NCI-H1694 treated with DMSO at 0.1 percent for 48 hours (cell line): Measurements from ENCODE around the gene CDH3.

ENCODE experiments used
- DNase-seq: peaks from one replicate; lab custom pipeline; 2025; lab: John Stamatoyannopoulos, UW

Gene CDH3

DNA sequence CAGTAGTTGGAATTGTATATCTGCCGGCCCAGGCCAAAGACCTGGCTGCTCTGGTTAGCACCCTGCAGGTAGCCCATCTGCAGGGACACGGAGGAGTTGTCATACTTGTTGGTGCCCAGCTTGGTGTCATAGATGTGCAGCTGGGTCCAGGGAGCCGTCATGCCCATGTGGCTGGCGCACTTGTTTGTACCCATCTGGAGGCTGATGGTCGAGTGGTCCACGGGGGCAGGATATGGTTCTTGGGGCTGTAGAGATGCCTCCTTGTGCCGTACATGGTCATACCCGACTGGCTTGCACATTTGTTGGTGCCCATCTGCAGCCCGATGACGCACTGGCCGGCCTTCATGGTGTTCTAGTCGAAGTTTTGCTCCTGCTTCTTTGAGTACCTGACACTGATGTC lies 6.0 kb downstream of the CDH3 start:
- DNase-seq: no peak

DNA sequence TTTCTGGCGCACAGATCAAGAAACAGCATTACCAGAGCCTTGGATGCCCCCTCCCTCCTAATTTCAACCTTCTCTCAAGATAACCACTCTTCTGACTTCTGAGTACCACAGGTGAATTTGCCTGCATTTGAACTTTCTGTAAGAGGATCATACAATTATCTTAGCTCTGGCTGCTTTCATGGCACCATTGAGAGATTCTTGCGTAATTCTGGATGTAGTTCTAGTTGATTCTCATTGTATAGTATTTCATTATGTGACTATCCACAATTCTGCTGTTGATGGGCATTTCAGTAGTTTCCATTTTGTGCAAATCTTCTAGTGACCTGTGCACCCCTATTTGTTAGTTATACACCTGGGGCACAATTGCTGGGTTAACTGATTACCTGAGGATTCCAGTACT lies 7.5 kb downstream of the CDH3 start:
- DNase-seq: no peak

DNA sequence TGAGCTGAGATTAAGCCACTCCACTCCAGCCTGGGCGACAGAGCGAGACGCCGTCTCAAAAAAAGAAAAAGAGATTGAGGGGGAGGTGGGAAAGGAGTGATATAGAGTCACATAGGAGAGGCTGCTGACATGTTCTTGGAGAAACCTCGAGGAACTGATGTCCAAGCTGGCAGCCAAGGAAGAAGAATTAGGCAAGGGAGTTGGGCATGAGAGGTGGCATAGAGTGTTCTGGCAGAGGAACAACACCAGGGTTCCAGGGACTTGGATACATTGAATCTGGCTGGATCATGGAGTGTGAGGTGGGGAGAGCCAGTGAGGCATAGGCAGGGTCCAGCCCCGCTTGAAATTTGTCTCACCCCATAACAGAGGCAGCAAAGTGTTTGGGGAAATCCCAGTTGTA lies 10.7 kb downstream of the CDH3 start:
- DNase-seq: no peak

DNA sequence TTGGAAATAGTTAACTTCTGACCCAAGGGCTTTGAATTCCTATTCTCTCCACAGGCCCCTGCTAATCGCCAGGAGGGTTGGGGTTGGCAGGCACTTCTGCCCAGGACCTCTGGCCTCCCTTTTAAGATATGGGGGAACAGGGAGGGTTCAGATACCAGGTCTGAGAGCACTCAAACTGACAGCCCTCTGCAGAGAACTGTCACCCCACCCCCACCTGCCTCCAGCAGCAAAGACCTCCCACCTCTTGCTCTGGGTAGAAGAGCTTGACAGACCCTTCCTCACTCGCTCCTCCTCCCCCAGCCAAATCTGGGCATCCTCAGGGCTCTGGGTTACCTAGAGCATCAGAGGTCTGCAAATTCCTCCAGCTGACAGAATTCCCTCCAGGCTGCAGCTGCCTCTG lies 11.6 kb downstream of the CDH3 start:
- no peak for DNase-seq

DNA sequence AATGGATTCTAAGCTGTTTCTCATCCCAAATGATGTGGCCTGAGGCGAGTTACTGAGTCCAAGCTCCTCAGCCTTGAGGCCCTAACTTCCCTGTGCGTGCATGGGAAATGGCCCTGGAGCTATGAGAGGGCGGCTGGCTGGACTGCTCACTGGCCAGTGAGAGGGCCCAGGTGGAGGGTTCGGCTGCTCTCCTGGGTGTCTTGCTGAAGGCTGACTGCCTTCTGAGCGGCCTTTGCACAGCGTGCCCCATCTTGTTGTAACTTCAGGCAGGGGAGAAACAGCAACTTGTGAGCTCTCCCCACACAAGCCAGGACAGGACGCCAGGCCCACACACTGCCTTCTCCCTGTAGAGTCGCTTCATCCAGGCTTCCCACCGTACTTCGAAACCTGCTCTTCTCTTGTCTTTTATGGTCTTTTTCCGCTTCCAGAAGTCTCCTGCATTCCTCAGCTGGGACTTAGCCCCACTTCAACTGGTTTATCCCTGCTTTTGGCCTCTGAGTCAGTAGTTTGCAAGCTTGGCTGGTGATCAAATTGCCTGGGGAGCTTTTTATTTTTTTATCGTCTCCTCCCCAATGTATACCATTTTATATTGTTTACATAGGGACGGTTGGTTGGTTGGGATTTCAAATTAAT lies 13.3 kb downstream of the CDH3 start:
- DNase-seq: no peak

DNA sequence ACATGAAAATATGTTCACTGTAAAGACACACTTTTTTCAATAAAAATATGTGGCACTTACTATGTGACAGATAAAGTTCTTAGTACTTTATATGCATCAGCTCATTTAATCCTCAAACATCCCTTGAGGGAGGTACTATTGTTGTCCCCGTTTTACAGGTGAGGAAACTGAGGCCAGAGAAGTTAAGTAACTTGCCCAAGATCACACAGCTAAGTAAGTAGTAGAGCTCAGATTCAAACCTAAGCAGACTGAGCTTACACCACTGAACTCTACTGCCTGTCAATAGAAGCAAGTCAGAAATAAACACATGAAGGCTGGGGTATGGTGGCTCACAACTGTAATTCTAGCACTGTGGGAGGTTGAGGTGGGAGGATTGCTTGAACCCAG lies 13.9 kb downstream of the CDH3 start:
- no peak for DNase-seq

DNA sequence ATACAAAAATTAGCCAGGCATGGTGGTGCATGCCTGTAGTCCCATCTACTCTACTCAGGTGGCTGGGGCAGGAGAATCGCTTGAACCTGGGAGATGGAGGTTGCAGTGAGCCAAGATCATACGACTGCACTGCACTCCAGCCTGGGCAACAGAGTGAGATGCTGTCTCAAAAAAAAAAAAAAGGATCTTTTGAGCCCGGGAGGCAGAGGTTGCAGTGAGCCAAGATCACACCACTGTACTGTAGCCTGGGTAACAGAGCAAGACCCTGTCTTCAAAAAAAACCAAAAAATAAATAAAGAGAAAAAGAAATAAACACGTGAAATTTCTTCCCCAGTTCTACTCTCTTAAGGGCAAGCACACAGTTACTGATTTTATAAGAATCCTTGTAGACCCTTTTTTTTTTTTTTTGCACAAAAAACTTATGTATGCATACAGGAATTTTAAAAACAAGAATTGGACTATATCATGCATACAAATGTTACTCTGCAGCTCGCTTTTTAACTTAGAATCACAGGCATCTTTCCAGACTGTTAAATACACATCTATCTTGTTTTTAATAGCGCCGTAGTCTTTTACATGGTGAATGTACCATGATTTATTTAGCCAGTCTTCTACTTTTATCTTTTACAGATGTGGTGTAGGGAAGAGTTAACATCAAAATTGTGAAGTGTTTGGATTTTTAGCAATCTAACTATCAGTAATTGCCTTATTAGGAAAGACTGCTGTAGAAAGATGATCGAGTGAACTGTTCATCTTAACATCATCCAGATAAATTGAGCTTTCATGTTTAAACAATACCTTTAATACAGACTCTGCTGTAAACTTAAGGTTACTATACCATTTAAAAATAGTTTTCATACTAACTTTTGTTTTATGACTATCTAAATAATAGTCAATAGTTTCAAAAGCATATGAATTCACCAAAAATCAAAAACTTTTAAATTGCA lies 14.6 kb downstream of the CDH3 start:
- no peak for DNase-seq

DNA sequence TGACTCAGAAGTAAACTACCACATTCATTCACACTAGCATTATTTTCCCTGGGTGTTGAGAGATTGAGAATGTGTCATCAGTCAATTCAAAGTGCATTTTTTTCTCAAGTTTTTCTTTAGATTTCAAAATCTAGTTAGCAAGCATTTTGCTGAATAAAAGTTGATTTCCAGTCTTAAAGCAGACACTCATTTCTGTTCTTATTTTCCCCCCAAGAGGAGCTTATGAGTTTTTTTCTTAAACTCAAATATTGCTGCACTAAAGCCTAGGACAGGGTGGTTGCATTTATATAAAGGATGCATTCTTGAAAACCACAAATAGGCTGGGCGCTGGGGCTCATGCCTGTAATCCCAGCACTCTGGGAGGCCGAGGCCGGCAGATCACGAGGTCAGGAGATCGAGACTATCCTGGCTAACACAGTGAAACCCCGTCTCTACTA lies 15.3 kb downstream of the CDH3 start:
- no peak for DNase-seq

DNA sequence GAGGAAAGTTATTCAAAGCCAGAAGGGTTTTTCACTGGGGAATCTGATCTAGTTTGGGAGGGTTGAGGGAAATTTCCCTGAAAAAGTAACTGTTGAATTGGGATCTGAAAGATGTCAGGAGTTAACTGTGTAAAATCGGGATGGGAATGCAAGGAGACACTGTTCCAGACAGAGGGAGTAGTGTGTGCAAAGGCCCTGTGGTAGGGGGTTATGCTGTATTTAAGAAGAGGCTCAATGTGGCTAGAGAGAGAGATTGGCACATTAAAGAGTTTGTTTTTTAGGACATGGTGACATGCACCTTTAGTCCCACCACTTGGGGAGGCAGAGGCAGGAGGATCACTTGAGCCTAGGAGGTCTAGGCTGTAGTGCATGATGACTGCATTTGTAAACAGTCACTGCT lies 16.9 kb downstream of the CDH3 start:
- no peak for DNase-seq

DNA sequence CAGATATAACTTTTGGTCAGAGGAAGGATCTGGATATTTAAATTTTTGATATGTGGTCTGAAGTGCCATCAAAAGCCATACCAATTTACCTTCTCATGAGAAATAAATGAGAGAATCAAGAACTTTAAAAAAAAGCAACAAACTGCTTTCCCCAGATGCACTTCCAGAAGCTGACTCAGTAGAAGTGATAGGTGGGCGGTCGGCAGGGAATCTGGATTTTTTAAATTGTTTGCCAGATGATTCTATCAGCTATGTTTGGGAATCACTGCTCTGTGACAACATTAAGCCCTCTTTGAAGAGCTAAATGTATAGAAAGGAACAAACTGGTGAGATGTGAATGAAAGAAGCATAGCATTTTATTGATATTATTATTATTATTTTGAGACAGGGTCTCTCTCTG lies 19.2 kb downstream of the CDH3 start:
- no peak for DNase-seq

DNA sequence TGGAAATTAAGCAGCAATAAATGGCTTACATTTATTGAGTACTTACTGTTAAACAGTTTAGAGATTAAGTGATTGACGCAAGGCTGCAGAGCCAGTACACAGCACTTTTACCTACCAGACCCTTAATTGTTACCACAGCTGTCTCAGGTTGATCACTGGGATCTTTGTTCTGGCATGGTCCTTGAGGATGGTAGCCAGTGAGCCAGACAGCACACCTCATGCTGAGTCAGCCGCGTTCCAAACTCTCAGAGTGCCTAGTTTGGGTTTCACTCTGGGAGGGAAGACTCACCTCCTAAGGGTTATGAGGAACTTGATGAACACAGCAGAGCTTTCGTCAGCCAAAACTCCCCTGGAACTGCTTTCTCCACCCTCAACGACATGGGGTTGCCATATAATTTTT lies 20.4 kb downstream of the CDH3 start:
- no peak for DNase-seq

DNA sequence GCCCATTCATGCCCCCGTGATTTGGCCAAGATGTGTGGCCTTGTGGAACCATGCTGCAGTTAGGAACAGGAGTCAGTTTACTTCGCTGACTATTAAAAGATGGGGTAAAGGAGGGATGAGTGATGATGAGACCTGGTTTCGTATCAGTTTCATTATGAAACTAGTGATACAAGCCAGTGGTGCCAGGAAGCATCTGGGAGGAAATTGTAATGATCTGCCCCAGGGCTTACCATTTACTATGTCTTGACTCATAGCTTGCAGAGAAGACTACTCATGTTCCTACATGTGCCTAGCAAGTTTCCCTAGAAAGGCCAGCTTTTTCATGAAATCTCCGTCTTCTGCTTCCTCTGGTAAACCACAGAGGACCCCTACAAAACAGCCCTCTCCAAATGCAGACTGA lies 23.2 kb downstream of the CDH3 start:
- no peak for DNase-seq

DNA sequence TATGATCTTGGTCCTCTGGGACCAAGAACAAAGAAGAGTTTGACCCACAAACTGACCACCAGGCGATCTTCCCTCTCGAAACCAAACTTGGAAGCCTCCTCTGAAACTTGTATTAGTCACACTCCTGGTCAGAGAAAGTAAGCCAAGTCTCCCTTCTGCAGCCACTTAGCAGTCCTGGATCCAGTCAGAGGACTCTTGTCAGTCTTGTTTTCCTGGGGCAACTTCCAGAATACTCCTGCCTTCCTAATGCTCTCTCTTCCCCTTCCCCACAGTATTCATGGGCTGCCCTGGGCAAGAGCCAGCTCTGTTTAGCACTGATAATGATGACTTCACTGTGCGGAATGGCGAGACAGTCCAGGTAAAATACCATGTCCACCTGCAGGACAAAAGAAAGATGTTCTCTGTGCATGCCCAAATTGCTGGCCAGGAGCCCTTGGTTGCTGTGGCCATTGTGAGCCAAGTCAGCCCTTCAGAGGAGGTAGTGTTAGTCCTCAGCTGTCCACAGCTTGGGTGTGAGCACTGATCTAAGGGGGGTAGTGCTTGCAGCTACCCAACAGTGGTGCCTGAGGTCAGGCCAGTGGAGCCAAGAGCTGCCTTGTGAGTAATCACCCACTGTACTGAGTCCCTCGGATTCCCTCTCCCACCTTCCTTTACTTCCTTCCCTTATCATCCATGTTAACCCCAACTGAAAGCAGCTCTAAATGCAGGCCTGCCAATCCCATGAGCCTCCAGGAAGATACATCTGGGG lies 31.2 kb downstream of the CDH3 start:
- no peak for DNase-seq

DNA sequence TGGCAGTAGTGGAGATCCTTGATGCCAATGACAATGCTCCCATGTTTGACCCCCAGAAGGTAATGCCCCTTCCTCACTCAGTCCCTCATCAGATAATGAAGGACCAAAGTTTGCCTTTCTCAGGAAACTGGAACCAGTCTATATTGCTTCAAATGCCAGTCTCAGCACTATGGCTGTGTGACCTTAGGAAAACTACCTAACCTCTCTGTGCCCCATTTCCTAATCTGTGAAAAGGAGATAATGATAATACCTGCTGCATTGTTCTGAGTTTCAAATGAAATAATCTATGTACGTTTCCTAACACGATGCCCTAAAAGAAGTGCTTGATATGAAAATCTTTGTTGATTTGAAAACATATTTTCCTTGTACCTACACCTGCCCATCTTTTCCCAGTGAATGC lies 35.9 kb downstream of the CDH3 start:
- DNase-seq: no peak

DNA sequence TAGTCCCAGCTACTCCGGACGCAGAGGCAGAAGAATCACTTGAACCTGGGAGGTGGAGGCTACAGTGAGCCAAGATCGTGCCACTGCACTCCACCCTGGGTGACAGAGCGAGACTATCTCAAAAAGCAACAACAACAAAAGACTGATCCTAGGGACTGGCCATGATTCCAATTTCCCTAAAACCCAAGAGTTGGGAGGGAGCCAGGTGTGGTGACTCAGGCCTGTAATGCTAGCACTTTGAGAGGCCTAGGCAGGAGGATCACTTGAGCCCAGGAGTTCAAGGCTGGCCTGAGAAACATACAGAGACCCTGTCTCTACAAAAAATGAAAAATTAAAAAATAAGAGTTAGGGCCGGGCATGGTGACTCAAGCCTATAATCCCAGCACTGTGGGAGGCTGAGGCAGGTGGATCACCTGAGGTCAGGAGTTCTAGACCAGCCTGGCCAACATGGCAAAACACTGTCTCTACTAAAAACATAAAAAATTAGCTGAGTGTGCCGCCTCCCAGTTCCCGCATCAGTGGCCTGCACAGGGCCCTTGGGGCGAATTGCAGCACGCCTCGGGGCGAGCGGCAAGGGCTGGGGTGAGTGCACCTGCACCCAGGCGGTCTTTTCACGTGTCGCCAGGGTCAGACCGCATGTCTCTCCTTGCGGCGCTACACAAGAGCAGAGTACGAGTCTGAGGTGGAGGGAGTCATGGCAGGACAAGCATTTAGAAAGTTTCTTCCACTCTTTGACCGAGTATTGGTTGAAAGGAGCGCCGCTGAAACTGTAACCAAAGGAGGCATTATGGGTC lies 40.8 kb downstream of the CDH3 start:
- no peak for DNase-seq

DNA sequence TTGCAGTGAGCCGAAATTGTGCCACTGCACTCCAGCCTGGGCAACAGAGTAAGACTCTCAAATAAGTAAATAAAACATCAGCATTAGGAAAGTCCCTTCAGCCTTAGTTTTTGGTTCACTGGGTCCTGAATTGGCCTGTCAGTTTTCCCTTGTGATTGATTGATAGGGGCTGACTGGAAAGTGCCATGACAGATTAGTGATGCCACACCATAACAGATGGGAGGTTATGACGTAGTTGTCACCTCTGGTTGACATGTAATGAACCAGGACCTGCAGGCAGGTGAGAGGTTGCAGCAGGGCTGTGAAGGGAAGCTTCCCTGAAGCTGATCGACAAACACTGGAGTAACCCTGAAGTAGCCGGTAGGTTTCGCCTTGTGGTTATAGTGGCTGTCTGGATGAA lies 41.8 kb downstream of the CDH3 start:
- DNase-seq: no peak

DNA sequence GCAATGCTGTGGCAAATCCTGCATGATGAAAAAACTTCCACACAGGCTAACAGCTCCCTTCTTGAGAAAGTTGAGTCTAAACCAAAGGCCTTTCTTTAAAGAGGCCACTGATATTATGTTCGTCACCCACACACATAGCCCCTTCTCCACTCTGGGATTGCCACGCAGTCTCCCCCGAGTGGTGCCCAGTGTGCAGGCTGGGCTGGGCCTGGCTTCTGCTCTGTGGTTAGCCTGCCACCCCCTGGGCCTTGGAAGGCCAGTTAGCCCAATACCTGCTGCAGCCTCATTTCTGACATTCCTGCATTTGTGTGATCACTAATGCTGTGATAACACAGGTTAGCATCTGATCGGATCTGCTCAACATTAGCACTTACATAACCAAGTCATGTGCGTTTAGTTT lies 44.8 kb downstream of the CDH3 start:
- no peak for DNase-seq

DNA sequence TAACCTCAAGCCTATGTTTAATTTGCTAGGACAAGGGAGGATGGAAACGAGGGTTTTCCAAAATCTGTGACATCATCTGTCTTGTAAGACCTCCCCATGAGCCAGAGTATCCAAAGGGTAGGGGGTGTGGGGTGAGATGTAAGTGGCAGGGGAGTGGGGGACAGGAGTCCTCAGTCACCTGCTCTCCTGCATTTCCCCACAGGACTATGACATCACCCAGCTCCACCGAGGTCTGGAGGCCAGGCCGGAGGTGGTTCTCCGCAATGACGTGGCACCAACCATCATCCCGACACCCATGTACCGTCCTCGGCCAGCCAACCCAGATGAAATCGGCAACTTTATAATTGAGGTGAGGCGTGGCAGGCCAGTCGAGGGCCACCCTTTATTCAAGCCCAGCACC lies 50.5 kb downstream of the CDH3 start:
- no peak for DNase-seq

DNA sequence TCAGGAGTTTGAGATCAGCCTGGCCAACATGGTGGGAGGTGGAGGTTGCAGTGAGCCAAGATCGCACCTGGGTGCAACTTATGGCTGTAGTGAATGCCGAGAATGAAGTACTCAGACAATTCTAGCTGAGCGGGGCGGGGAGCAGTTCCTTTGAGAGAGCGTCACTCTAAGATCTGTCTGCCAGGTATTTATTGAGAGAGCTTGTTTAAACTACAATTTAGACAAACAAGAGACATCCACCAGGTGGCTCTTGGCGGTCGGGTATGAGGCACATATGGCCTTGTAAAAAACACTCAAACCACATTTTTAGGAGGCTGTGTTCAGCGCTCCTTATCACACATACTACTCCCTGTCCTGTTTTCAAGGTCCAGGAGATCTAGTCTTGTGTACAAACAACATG lies 51.4 kb downstream of the CDH3 start:
- DNase-seq: no peak

DNA sequence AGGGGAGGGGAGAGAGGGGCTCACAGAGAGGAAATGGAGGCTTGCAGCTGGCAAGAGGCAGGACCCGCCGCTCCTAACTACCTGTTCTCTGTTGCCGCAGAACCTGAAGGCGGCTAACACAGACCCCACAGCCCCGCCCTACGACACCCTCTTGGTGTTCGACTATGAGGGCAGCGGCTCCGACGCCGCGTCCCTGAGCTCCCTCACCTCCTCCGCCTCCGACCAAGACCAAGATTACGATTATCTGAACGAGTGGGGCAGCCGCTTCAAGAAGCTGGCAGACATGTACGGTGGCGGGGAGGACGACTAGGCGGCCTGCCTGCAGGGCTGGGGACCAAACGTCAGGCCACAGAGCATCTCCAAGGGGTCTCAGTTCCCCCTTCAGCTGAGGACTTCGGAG lies 53.0 kb downstream of the CDH3 start:
- no peak for DNase-seq

DNA sequence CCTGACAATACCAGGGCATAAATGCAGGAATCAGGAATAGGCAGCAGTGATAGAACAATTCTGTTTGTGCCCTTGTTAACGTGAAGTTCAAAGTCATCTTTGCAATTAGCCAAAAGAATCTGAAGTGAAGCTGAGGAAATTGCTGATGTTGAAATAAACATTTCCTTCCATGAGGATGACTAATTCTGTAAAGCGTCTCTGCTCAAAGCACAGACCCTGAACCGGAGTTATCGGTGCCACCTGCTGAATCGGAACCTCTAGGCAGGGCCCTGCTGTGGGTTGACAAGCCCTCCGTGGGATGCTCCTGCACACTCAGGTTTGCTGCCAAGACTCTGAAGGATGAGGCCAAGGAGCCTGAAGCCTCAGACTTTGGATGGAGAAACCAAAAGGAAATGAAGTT lies 55.0 kb downstream of the CDH3 start:
- DNase-seq: no peak

DNA sequence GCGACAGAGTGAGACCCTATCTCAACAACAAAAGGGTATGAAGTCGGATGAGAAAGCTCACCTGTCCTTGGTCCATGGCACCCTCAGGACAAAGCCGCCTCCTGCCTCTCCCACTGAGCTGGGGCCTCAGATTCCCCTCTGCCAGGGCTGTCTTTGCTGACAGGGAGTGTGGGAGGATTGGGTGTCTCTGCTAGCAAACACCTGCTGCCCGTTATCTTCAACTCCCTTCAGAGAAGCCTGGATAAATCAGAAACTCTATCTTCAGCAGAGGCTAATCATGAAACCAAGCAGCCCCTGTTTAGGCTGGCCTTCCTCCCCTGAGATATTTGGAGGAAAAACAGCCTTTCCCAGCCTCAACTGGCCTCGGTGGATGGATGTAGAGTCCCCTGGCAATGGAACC lies 55.7 kb downstream of the CDH3 start:
- DNase-seq: no peak
